Large intestine (tissue), 12 donors: ENCODE results near the gene ARMCX5. TPM values are rescaled to one million over a fixed set of nuclear protein-coding genes. Genes with fewer than 3 reads are reported as not detected.

Source experiments
- DNase-seq, 2 donors: peaks; one replicate each; pipeline versions ENCODE4 v3.0.0 to v3.0.0-alpha.2; 2013
- H3K27ac ChIP-seq: one replicate; pipeline ENCODE4 v1.5.1; 2013; ENCODE audit warnings: low read length
- H3K27me3 ChIP-seq: 2 replicates; pipeline ENCODE4 v1.6.1; 2013; ENCODE audit warnings: low read length; ENCODE audit not compliant: control insufficient read depth, insufficient read depth
- H3K36me3 ChIP-seq: 2 replicates; pipeline ENCODE4 v1.6.1; 2013; ENCODE audit warnings: low read length; ENCODE audit not compliant: control insufficient read depth, insufficient read depth
- H3K4me1 ChIP-seq: one replicate; pipeline ENCODE4 v1.6.1; 2013; ENCODE audit warnings: low read length; ENCODE audit not compliant: control insufficient read depth, insufficient read depth
- H3K4me3 ChIP-seq: one replicate; pipeline ENCODE4 v1.5.1; 2013; ENCODE audit warnings: low read length
- H3K9me3 ChIP-seq: one replicate; pipeline ENCODE4 v1.6.1; 2013; ENCODE audit warnings: mild to moderate bottlenecking, low read depth, low read length, moderate library complexity; ENCODE audit not compliant: control insufficient read depth
- WGBS: methylation state at CpG from one replicate; pipeline ENCODE4 v1.1.5; 2013; ENCODE audit warnings: low lambda C conversion rate; ENCODE audit not compliant: insufficient coverage; 5-methylcytosine and 5-hydroxymethylcytosine counted together
- long read RNA-seq, 11 donors: transcript quantifications; one replicate each; lab custom pipeline, GENCODE V29; 2026
- polyA plus RNA-seq: library from polyadenylated mRNA; unstranded; fragments of 120-200 nt; gene quantifications from one replicate; pipeline ENCODE4 v1.2.1, GENCODE V29; 2013

The ARMCX5 gene
- polyA plus RNA-seq = 18.5 TPM
- long read RNA-seq, donor 1, full-length matches to known transcripts = 11 of 11 reads
- long read RNA-seq, donor 1, partial matches to known transcripts = 0 of 11 reads
- long read RNA-seq, donor 1, other reads (novel, unspliced or antisense) = 0 of 11 reads
- long read RNA-seq, donor 2, full-length matches to known transcripts = 23 of 23 reads
- long read RNA-seq, donor 2, partial matches to known transcripts = 0 of 23 reads
- long read RNA-seq, donor 2, other reads (novel, unspliced or antisense) = 0 of 23 reads
- long read RNA-seq, donor 3, full-length matches to known transcripts = 29 of 29 reads
- long read RNA-seq, donor 3, partial matches to known transcripts = 0 of 29 reads
- long read RNA-seq, donor 3, other reads (novel, unspliced or antisense) = 0 of 29 reads
- long read RNA-seq, donor 4, full-length matches to known transcripts = 3 of 3 reads
- long read RNA-seq, donor 4, partial matches to known transcripts = 0 of 3 reads
- long read RNA-seq, donor 4, other reads (novel, unspliced or antisense) = 0 of 3 reads
- long read RNA-seq, donor 5, full-length matches to known transcripts = 7 of 7 reads
- long read RNA-seq, donor 5, partial matches to known transcripts = 0 of 7 reads
- long read RNA-seq, donor 5, other reads (novel, unspliced or antisense) = 0 of 7 reads
- long read RNA-seq, donor 6, full-length matches to known transcripts = 21 of 21 reads
- long read RNA-seq, donor 6, partial matches to known transcripts = 0 of 21 reads
- long read RNA-seq, donor 6, other reads (novel, unspliced or antisense) = 0 of 21 reads
- long read RNA-seq, donor 7, full-length matches to known transcripts = 11 of 11 reads
- long read RNA-seq, donor 7, partial matches to known transcripts = 0 of 11 reads
- long read RNA-seq, donor 7, other reads (novel, unspliced or antisense) = 0 of 11 reads
- long read RNA-seq, donor 8, full-length matches to known transcripts = 32 of 32 reads
- long read RNA-seq, donor 8, partial matches to known transcripts = 0 of 32 reads
- long read RNA-seq, donor 8, other reads (novel, unspliced or antisense) = 0 of 32 reads
- long read RNA-seq, donor 9, full-length matches to known transcripts = 22 of 22 reads
- long read RNA-seq, donor 9, partial matches to known transcripts = 0 of 22 reads
- long read RNA-seq, donor 9, other reads (novel, unspliced or antisense) = 0 of 22 reads
- long read RNA-seq, donor 10, full-length matches to known transcripts = 28 of 28 reads
- long read RNA-seq, donor 10, partial matches to known transcripts = 0 of 28 reads
- long read RNA-seq, donor 10, other reads (novel, unspliced or antisense) = 0 of 28 reads
- long read RNA-seq, donor 11, full-length matches to known transcripts = 8 of 8 reads
- long read RNA-seq, donor 11, partial matches to known transcripts = 0 of 8 reads
- long read RNA-seq, donor 11, other reads (novel, unspliced or antisense) = 0 of 8 reads

DNA sequence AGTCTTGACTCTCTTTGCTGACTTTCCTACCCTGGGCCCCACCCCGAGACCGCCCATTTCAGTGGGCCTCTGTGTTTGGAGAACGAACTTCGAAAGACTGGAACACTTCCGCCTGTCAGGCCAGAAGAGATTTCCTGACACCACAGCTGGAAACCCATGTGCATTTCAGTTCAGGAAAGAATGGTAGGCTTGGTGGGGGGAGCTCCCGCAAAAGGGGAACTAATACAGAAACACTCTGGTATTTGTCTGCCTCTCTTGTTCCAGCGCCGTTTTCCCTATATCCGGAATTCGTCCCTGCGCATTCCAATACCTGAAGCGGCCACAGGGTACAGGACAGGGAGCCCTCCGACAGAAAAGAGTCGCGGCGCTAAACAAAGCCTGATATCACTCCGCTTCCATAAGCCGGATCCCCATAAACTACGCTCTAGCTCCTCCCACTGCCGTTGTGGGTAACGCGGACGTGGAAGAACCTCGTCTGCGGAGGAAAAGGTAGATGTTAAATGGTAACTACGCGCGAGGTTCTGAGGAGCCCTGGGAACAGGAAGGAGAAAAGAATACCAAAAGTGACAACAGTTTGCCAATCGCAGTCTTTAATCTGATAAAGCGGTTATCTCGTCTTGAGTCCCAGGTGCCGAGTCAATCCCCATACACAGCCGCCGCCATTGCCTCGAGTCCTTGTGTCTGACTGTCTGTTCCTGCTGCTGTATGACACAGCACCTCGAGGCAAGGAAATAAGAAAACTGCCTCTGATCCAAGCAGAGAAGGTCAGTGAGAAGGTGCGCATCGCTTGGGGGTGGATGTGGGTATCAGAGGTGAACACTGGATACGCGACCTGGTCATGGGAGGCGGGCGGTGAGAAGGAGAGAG is at the start of gene ARMCX5:
Gene ARMCX5 (plus strand): TSS at position 432 of the 867 bp plus-strand sequence. CDS start 2,627 bp downstream, outside the sequence.
- DNase-seq = peak; percentile 75 to 92
- peaks cover 4% of the 10 kb centered on the region for H3K4me1 ChIP-seq
- H3K9me3 ChIP-seq = no peaks in the 10 kb centered on the region
- peaks cover 12% of the 10 kb centered on the region for H3K36me3 ChIP-seq
- H3K27me3 ChIP-seq = no peaks in the 10 kb centered on the region
- H3K27ac ChIP-seq = peak within 1 kb of the TSS; percentile 87
- H3K4me3 ChIP-seq = peak within 1 kb of the TSS; percentile 85
- WGBS = no CpG with 5 or more reads among the region's 42 CpGs

DNA sequence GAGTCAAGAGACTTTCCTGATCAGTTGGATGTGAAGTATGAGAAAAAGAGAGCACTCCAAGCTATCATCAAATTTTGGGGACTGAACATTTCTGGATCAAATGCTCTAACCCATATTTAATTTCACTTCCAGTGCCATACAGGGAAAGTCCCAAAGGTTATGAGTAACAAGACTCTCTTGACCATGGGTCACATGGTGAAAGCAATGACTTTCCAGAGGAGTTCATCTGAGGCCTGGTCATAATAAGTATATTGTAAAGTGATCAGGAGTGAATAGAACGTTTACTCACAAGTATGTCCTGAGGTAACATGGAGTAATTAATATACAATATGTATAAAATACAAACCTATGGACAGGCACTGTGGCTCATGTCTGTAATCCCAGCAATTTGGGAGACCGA is 40.7 kb upstream of the ARMCX5 start:
- DNase-seq = no peak
- no peak overlapping the region for H3K27ac ChIP-seq
- no peaks in the 10 kb centered on the region for H3K9me3 ChIP-seq
- no CpG with 5 or more reads among the region's 2 CpGs for WGBS
- no peaks in the 10 kb centered on the region for H3K27me3 ChIP-seq
- no peaks in the 10 kb centered on the region for H3K4me1 ChIP-seq
- H3K4me3 ChIP-seq = no peak overlapping the region
- H3K36me3 ChIP-seq = no peaks in the 10 kb centered on the region

DNA sequence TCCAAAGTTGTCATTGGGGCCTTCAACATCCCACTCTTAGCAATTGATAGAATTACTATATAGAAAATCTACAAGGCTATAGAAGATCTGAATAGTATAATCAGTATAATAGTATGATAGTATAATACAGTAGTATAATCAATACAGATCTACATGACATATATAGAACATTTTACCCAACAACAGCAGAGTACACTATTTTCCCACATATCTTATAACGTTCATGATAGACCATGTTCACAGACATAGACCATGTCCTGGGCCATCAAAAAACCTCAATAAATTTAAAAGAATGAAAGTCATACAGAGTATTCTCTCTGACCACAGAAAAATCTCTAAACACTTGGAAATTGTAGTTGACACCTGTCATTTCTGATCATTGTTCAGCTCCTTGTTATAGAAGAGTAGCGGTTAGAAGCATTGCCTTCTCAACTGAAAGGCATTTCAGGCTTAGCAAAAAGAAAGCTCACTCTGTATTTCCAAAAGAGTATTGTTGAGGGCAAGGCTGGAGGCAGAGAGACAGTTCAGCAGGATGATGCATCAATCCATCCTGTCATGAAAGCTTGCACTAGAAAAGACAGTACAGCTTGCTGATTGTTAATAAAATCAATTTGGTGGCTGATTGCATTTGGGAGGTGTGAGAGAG is 38.8 kb upstream of the ARMCX5 start:
- Histone ChIP-seq H3K36me3 (no peaks in the 10 kb centered on the region), H3K4me1 (no peaks in the 10 kb centered on the region), H3K27ac (no peak overlapping the region), H3K9me3 (no peaks in the 10 kb centered on the region), H3K27me3 (no peaks in the 10 kb centered on the region), H3K4me3 (no peak overlapping the region)
- WGBS = no CpG with 5 or more reads among the region's 2 CpGs
- DNase-seq = no peak

DNA sequence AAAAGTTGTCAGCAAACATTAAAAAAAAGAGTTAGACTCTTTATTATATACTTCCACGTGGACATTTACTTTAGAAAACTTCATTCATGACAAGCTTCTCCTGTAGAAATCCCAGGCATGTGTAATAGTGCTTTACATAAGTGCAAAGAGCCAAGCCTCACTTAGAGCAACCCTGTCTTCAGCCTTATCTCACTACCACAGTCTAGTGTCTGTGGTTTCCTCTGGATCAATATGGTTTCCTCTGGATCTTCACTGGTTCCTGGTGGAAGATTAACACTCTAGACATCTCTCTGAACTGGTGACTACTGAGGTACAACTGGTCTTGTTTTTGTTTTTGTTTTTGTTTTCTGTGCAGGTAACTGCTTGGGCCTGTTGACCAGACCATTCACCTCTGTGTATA is 18.4 kb upstream of the ARMCX5 start:
- DNase-seq = no peak
- H3K36me3 ChIP-seq = no peaks in the 10 kb centered on the region
- no peak overlapping the region for H3K27ac ChIP-seq
- H3K4me3 ChIP-seq = no peak overlapping the region
- WGBS = no CpG with 5 or more reads among the region's 1 CpG
- no peaks in the 10 kb centered on the region for H3K9me3 ChIP-seq
- H3K27me3 ChIP-seq = no peaks in the 10 kb centered on the region
- H3K4me1 ChIP-seq = no peaks in the 10 kb centered on the region

DNA sequence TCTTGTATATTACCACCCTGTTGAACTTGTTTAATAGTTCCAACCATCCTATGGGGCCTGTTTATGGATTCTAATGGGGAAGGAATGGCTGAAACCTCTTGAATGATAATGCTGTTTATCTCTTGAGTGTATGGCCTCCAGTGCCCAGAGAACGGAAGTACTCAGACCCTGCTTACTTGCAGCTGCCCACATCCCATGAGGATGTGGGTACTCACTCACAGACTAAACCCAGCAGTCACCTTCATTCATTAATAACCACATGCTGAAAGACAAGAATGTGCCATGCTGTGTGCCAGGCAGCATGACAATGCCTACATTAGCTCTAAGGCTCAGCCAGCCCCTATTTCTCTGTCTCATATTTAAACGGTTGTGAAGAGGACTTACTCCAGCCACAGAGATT is 5.9 kb upstream of the ARMCX5 start:
- DNase-seq = no peak
- H3K27me3 ChIP-seq = no peaks in the 10 kb centered on the region
- H3K27ac ChIP-seq = no peak overlapping the region
- H3K4me1 ChIP-seq = no peaks in the 10 kb centered on the region
- H3K36me3 ChIP-seq = no peaks in the 10 kb centered on the region
- no CpG with 5 or more reads among the region's 2 CpGs for WGBS
- H3K4me3 ChIP-seq = no peak overlapping the region
- H3K9me3 ChIP-seq = no peaks in the 10 kb centered on the region

DNA sequence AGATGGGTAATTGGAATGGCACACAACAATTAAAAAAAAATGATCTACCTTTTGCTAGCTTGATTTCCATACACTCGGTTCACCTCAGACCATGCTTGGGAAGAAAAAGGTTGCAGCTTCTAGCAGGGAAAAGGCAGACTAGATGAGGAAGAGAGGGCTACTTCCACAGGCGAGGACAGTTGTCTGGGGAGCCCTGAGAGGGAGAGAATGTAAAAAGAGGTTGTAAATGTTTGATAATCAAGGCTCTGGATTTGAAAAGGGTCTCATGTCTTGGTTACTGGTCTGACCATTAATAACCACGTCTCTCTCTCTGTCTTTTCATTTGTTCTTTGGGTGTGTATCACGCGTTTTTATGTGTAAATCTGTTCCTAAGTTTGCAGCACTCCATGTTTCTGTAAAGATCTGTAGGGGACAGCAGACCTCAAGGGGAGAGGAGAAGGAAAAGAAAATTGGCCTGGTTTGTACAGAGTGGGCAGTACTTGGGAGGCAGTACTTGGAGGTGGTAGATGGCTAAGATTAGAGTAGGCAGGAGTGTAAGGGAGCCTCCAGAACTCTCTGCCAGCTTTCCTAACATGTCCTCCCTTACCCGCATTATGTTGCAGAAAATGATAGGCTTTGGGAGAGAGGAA is 750 bp downstream of the ARMCX5 start:
- Histone ChIP-seq H3K4me3 (peak overlapping the region; percentile 85), H3K27ac (peak overlapping the region; percentile 87), H3K9me3 (no peaks in the 10 kb centered on the region), H3K36me3 (peaks cover 12% of the 10 kb centered on the region), H3K27me3 (no peaks in the 10 kb centered on the region), H3K4me1 (peaks cover 4% of the 10 kb centered on the region)
- 0% methylated on average over 3 of the region's 6 CpGs for WGBS
- peak in 1 of 2 donors; percentile 42 for DNase-seq

DNA sequence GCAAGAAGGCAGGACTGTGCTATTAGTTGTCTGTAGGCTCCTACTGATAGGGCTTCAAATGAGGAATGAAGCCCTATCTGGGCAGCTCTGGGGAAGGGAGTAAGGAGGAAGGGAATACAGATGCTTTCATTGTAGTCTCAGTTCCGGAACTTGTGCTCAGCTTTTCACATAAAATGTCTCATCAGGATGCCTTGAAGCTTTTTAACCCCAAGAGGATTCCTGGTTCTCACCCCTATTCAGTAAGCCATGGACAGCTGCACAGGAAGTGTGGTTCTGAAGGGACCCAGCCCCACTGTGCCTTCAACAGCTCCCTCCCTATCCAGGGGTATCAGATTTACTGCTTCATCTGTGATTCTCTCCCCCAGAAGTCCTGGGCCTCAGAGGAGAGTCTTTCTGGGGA is 5.0 kb downstream of the ARMCX5 start:
- no peaks in the 10 kb centered on the region for H3K9me3 ChIP-seq
- WGBS = no CpG with 5 or more reads among the region's 1 CpG

DNA sequence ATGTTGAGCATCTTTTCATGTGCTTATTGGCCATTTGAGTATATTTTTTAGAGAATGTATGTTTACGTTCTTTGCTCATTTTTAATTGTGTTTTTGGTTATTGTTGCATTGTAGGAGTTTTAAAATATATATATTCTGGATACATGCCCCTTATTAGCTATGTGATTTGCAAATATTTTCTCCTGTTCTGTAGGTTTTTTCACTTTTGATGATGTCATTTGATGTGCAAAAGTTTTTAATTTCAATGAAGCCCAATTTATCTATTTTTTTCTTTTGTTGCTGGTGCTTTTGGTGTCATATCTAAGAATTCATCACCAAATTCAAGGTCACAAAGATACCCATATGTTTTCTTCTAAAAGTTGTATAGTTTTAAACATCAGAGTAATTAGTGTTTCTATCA is 6.8 kb downstream of the ARMCX5 start:
- H3K4me3 ChIP-seq = no peak overlapping the region
- peaks cover 16% of the 10 kb centered on the region for H3K36me3 ChIP-seq
- H3K27ac ChIP-seq = no peak overlapping the region
- WGBS = no CpG with 5 or more reads among the region's 1 CpG
- H3K4me1 ChIP-seq = peaks cover 2% of the 10 kb centered on the region
- DNase-seq = no peak
- no peaks in the 10 kb centered on the region for H3K27me3 ChIP-seq
- no peaks in the 10 kb centered on the region for H3K9me3 ChIP-seq

More for the DNA sequence above, 5.0 kb downstream of the ARMCX5 start:
- peaks cover 16% of the 10 kb centered on the region for H3K36me3 ChIP-seq
- DNase-seq = no peak
- no peaks in the 10 kb centered on the region for H3K27me3 ChIP-seq
- H3K4me1 ChIP-seq = peaks cover 4% of the 10 kb centered on the region
- no peak overlapping the region for H3K27ac ChIP-seq
- H3K4me3 ChIP-seq = no peak overlapping the region
